NCI-H2227 (cell line): ENCODE measurements around the gene HOXC6.

Experiments used
- DNase-seq: peaks from one replicate; lab custom pipeline; 2025; ENCODE audit not compliant: unreplicated experiment; lab: John Stamatoyannopoulos, UW

Gene HOXC6

DNA sequence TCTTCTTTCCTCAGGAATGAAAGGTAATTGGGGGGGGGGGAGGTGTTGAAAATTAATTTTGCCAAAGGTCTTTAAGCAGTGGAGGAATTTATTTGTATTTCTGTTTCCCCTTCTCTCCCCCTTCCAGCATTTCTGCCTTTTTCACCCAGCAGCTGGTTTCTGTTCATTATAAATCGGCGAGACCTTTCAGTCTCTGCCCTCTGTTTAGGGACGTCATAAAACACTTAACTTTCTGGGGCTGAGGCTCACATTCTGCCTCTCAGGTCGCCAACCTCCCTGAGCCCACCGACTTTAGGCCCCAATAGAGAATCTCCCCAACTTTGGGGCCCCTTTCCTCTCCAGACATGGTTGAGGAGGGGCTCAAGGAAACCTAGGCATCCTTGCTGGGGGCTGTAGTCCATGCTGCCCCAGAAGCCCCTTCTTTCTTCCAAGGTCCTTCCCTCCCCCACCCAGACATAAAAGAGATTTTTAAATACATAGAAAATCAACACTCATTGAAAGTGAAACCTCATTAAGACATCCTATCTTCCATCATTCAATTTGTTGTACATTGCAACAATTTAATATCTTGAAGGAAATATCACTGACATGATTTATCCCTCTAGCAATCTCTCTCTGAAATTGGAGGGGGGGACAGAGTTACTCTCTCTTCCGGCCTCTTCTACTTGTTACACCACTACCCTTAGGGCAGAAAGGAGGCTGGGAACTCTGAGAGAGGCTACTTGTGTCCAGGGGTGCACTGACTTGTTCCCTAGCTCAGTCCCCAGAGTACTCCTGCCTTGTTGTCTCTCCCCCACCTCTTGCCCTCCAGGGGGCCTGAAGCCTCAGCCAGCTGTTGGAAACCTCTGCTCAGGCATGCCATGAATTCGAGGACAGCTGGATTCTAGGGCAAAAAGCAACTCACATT lies 2.5 kb upstream of the HOXC6 start:
- no peak for DNase-seq

GRCh38 chr12:54026640-54027441 lies 1.4 kb upstream of the HOXC6 start:
- DNase-seq, result no peak

DNA sequence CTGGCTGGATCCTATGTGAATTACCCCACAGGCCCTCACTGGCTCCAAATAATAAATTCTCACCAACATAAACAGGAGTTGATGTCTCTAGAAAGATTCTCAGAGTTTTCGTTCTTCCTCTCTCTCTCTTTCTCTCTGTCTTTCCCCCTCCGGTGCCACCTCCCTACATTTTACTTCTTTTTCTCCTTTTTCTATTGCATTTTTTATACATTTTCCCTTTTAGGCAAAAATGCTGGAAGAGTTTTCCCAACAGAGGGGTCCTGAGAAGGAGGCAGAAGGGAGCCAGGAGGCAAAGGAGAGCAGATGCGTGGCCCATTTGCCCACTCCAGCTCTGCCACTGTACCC lies 826 bp upstream of the HOXC6 start:
- no peak for DNase-seq

- DNase-seq, result no peak
These were observed 1.5 kb downstream of the HOXC6 start for GRCh38 chr12:54029529-54030441.

GRCh38 chr12:54030442-54030801 lies 2.2 kb downstream of the HOXC6 start:
- no peak for DNase-seq

- no peak for DNase-seq
These were observed 2.7 kb downstream of the HOXC6 start for GRCh38 chr12:54030889-54031471.

DNA sequence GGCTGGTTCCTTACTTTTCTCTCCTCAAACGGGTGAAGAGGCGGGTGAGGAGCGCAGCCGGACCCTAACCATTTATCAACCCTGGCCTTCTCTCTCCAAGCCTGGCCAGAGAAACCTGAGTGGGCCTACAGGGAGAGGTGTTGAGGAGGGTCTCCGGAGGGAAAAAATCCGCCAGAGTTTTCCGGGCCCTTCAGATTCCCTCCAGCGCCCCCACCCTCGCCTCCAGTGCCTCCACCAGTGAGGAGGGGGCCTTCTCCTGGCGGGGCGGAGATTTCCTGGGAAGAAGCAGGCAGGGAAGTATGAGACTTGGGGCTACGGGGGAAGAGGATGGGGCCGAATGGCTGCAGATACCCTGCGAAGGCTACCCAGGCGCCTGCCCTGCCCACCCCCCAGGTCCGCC lies 3.2 kb downstream of the HOXC6 start:
- DNase-seq, result no peak

DNA sequence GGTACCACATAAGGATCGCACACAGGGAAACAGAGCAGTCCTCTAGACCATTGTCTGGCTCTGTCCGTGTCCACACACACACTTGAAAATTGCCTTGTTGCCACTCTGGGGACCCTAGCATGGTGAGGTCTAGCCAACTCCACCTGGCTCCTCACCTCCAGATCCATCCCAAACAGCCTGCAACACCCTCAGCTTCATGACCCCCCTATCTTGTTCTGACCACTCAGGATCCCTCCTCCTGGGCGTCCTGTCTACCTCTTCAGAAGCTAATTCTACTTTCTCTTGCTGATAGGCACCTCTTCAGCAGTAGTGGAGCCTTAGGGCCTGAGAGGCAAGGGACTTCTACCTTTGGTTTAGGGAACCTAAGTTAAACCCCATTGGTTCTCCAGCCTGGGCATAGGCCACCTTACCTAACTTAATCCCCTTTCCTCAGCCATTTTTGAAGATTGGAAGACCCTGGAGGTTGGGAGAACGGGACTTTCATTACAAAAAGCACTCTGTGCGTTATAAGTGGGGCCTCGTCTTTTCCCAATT lies 3.9 kb downstream of the HOXC6 start:
- DNase-seq, result no peak

- peak; percentile 79 for DNase-seq
These were observed 4.4 kb downstream of the HOXC6 start, which contains the start of gene HOXC5 for GRCh38 chr12:54032627-54033100. Gene HOXC5 (plus strand): TSS chr12:54033050. CDS start chr12:54033123, 73 bp downstream.

DNA sequence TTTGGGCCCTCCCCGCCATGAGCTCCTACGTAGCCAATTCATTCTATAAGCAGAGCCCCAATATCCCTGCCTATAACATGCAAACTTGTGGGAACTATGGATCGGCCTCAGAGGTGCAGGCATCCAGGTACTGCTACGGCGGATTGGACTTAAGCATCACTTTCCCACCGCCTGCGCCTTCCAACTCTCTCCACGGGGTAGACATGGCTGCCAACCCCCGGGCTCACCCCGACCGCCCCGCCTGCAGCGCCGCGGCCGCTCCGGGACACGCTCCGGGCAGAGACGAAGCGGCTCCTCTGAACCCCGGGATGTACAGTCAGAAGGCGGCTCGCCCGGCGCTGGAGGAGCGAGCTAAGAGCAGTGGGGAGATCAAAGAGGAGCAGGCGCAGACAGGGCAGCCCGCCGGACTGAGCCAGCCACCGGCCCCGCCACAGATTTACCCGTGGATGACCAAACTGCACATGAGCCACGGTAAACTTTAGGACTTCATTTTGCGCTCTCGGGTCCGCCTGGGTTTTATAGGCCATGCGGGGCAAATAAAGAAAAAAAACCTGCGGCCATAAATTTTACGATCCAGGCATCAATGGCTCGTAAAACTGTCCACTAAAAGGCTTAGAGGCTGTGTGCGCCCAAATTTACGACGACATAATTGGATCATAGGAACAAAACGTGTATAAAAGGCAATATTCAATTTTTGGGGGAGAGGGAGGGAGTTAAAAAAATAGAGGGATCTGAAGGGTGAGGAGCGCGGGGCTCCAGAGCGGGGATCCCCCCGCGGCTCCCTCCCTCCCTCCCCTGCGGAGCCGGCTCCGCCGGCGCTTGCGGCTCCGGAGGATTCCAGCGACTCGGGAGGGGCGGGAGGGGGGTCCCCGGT lies 5.1 kb downstream of the HOXC6 start:
- DNase-seq, result peak; percentile 28

- DNase-seq, result no peak
These were observed 5.9 kb downstream of the HOXC6 start for GRCh38 chr12:54033980-54034784.

- DNase-seq, result no peak
These were observed 6.6 kb downstream of the HOXC6 start for GRCh38 chr12:54034785-54035310.

DNA sequence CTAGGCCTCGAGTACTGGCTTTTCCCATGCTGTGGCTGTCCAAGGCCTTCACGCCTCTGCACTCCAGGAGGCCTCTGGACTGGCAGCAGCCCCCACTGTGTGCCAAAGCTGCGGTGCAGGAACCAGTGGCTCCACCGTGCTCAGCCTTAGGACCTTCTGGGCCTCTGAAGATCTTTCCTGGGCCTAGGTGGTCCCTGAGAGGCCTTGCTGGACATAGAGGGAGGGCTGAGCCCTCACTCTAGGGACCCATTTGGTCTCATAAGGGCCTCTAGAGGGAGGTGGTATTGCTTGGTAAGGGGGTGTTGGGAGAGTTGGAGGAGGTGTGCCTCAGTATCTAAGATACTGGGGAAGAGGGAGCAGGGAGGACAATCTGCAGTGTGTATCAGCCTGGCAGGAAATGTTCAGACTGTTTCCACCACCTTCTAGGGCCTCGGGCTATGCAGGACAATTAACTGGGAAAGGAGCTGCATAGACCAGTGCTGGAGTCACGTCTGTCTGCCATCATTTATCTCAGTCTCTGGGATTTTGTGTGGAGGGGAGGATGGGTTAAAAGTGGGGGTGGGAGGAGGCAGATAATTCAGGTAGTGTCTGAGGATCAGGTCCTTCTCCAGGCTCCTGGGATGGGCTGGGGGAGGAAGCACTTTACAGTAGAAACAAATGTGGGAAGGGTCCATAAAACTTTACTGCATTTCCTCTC lies 7.5 kb downstream of the HOXC6 start:
- DNase-seq, result no peak

GRCh38 chr12:54036620-54037359 lies 8.6 kb downstream of the HOXC6 start:
- DNase-seq, result no peak

- no peak for DNase-seq
These were observed 9.4 kb downstream of the HOXC6 start for GRCh38 chr12:54037360-54038283.

DNA sequence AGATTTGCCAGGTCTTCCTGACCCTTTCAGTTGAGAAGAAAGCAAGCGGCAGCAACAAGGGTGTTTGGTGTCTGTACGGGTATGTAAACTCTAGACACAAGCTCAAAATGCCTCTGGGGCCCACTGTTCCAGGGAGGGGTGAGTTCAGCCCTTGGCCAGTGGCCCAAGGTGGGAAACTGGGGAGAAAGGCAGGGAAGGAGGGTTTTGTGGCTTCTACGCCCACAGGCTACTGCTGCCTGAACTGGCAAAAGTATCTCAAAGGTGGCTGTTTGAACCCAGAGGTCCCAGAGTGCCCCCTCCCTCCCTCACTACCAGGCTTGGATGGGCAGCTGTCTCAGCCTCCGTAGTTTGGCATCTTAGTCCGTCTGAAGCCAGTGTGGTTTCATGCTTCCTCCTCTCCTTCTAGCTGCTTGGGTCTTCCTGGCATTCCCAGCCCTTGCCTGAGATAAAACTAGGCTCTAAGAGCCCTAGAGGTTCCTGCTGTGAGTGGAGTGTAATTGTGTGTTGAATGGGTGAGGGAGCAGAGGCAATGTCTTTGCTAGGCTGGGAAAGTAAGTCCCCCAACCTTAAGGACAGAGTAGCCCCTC lies 10.1 kb downstream of the HOXC6 start:
- no peak for DNase-seq
